Esophagus squamous epithelium (tissue), 4 donors: ENCODE results near the gene SLC30A9.

Experiments used
- POLR2A ChIP-seq, 4 donors: fragments of 450-650 bp; IDR thresholded peaks; one replicate each; pipeline ENCODE4 v1.6.1; 2017; ENCODE audit warnings: antibody characterized with exemption in 4 of 4, mild to moderate bottlenecking in 4 of 4, moderate library complexity in 3 of 4
- TF ChIP-seq, protein P1 (sequence below), 6 experiments: fragments of 450-650 bp in 4 of 6; fragments of 200-600 bp in 2 of 6; sonication (generic) in 2 of 6; IDR thresholded peaks; one replicate each; pipeline ENCODE4 v1.5.1; 2016 to 2019; ENCODE audit warnings: antibody characterized with exemption in 6 of 6, mild to moderate bottlenecking in 4 of 6, moderate library complexity in 4 of 6

DNA sequence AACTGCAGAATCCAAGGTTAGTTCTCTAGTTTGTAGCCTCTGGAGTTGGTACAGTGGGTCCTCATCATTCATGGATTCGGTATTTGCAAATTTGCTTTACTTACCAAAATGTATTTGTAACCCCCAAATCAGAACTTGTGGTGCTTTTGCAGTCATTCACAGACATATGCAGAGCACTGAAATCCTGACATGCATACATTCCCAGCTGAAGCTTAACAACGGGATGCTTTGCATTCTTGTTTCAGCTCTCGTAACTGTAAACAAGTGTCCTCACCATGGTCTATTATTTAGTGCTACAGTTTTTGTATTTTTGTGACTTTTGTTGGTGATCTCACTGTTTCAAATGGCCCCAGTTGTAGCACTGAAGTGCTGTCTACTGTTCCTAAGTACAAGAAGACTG is 146.0 kb downstream of the SLC30A9 start:
- TF ChIP-seq, protein P1, sequence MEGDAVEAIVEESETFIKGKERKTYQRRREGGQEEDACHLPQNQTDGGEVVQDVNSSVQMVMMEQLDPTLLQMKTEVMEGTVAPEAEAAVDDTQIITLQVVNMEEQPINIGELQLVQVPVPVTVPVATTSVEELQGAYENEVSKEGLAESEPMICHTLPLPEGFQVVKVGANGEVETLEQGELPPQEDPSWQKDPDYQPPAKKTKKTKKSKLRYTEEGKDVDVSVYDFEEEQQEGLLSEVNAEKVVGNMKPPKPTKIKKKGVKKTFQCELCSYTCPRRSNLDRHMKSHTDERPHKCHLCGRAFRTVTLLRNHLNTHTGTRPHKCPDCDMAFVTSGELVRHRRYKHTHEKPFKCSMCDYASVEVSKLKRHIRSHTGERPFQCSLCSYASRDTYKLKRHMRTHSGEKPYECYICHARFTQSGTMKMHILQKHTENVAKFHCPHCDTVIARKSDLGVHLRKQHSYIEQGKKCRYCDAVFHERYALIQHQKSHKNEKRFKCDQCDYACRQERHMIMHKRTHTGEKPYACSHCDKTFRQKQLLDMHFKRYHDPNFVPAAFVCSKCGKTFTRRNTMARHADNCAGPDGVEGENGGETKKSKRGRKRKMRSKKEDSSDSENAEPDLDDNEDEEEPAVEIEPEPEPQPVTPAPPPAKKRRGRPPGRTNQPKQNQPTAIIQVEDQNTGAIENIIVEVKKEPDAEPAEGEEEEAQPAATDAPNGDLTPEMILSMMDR (IDR thresholded peaks at IDR 0.05), result no peak
- TF ChIP-seq POLR2A (IDR thresholded peaks at IDR 0.05), result no peak
